Karpas-422 (cell line): Measurements from ENCODE around the gene DEGS1. TPM values are rescaled to one million over a fixed set of nuclear protein-coding genes. Genes with fewer than 3 reads are reported as not detected.

Source experiments
- DNase-seq: peaks from one replicate; pipeline ENCODE4 v3.0.0-alpha.2; 2015
- H2AFZ ChIP-seq: fragments of 200-600 bp; sonication (generic); 2 replicates; pipeline ENCODE4 v1.6.1; 2014; ENCODE audit warnings: antibody characterized with exemption, low read length, mixed read lengths
- H3K27ac ChIP-seq: fragments of 200-600 bp; sonication (generic); 2 replicates; pipeline ENCODE4 v1.5.1; 2014; ENCODE audit warnings: mild to moderate bottlenecking, low read length, moderate library complexity
- H3K27me3 ChIP-seq: fragments of 200-600 bp; sonication (generic); 2 replicates; pipeline ENCODE4 v1.6.1; 2014; ENCODE audit warnings: low read length, mixed read lengths
- H3K36me3 ChIP-seq: fragments of 200-600 bp; sonication (generic); 2 replicates; pipeline ENCODE4 v1.6.1; 2014; ENCODE audit warnings: low read length, mixed read lengths; ENCODE audit not compliant: insufficient read depth
- H3K4me1 ChIP-seq: fragments of 200-600 bp; sonication (generic); 2 replicates; pipeline ENCODE4 v1.6.1; 2014; ENCODE audit warnings: mild to moderate bottlenecking, low read length, mixed read lengths
- H3K4me2 ChIP-seq: fragments of 200-600 bp; sonication (generic); 2 replicates; pipeline ENCODE4 v1.6.1; 2014; ENCODE audit warnings: low read length, low read depth, mild to moderate bottlenecking; ENCODE audit not compliant: poor library complexity, severe bottlenecking
- H3K4me3 ChIP-seq: fragments of 200-600 bp; sonication (generic); 2 replicates; pipeline ENCODE4 v1.5.1; 2014; ENCODE audit warnings: mild to moderate bottlenecking, antibody characterized with exemption, low read length, mixed read lengths
- H3K79me2 ChIP-seq: fragments of 200-600 bp; sonication (generic); 2 replicates; pipeline ENCODE4 v1.6.1; 2014; ENCODE audit warnings: mild to moderate bottlenecking, low read length, mixed read lengths
- H3K9ac ChIP-seq: fragments of 200-600 bp; sonication (generic); 2 replicates; pipeline ENCODE4 v1.6.0; 2014; ENCODE audit warnings: low read length
- H3K9me2 ChIP-seq: fragments of 200-600 bp; sonication (generic), shearing (Covaris generic); replicated peaks from 2 replicates; pipeline ENCODE4 v1.6.0; 2014; ENCODE audit warnings: mild to moderate bottlenecking, low read length, moderate library complexity; ENCODE audit not compliant: insufficient read depth
- H3K9me3 ChIP-seq: fragments of 300-700, 200-600 bp; sonication (generic); 2 replicates; pipeline ENCODE4 v1.6.1; 2014; ENCODE audit warnings: low read length, mixed read lengths
- H4K20me1 ChIP-seq: fragments of 200-600 bp; sonication (generic); 2 replicates; pipeline ENCODE4 v1.6.1; 2014; ENCODE audit warnings: mild to moderate bottlenecking, antibody characterized with exemption, low read length, low read depth; ENCODE audit not compliant: insufficient read depth
- total RNA-seq: library from RNA; depleted of rRNA; stranded (reverse); fragments of >200 nt; shearing (Covaris generic); gene quantifications from 2 replicates; pipeline ENCODE4 v1.2.3, GENCODE V29; 2014; ENCODE audit warnings: low replicate concordance

Gene DEGS1
- total RNA-seq, 1 experiment from 2014 or later = 36.1 TPM

- peak; percentile 87 for DNase-seq
- Histone ChIP-seq H3K79me2 (peaks cover 52% of the 10 kb centered on the region), H4K20me1 (no peaks in the 10 kb centered on the region), H3K36me3 (peaks cover 28% of the 10 kb centered on the region), H3K9me3 (no peaks in the 10 kb centered on the region), H3K4me3 (peak overlapping the region; percentile 88), H3K4me2 (peak overlapping the region; percentile 72), H2AFZ (peak overlapping the region; percentile 63; the same call in 1 of the 2 replicates), H3K4me1 (peaks cover 23% of the 10 kb centered on the region), H3K9me2 (no peaks in the 10 kb centered on the region), H3K9ac (peak overlapping the region; percentile 87), H3K27ac (peak overlapping the region; percentile 68), H3K27me3 (no peaks in the 10 kb centered on the region)
These were observed 712 bp downstream of the DEGS1 start for GRCh38 chr1:224183591-224184312.

GRCh38 chr1:224185208-224185607, 2.2 kb downstream of the DEGS1 start:
- peaks cover 23% of the 10 kb centered on the region for H3K4me1 ChIP-seq
- peak overlapping the region; percentile 72 for H3K4me2 ChIP-seq

GRCh38 chr1:224188286-224188685, 5.2 kb downstream of the DEGS1 start:
- H3K36me3 ChIP-seq = peaks cover 51% of the 10 kb centered on the region
- no peak overlapping the region for H3K4me2 ChIP-seq
- H3K4me1 ChIP-seq = peaks cover 8% of the 10 kb centered on the region

More at GRCh38 chr1:224185208-224185607, 2.2 kb downstream of the DEGS1 start:
- H3K27me3 ChIP-seq = no peaks in the 10 kb centered on the region
- no peak overlapping the region for H3K27ac ChIP-seq
- no peak for DNase-seq
- no peaks in the 10 kb centered on the region for H3K9me2 ChIP-seq
- peaks cover 39% of the 10 kb centered on the region for H3K36me3 ChIP-seq
- H3K4me3 ChIP-seq = peak overlapping the region; percentile 88; the same call in 1 of the 2 replicates
- no peak overlapping the region for H2AFZ ChIP-seq
- 0 out of 2 replicates have a peak, but pooled peaks cover 3% of the 10 kb centered on the region for H4K20me1 ChIP-seq
- peaks cover 67% of the 10 kb centered on the region for H3K79me2 ChIP-seq
- H3K9ac ChIP-seq = no peak overlapping the region
- H3K9me3 ChIP-seq = no peaks in the 10 kb centered on the region

DNA sequence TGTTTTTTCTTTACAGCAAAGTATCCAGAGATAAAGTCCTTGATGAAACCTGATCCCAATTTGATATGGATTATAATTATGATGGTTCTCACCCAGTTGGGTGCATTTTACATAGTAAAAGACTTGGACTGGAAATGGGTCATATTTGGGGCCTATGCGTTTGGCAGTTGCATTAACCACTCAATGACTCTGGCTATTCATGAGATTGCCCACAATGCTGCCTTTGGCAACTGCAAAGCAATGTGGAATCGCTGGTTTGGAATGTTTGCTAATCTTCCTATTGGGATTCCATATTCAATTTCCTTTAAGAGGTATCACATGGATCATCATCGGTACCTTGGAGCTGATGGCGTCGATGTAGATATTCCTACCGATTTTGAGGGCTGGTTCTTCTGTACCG, 6.5 kb downstream of the DEGS1 start:
- H3K27me3 ChIP-seq = no peaks in the 10 kb centered on the region
- H3K4me1 ChIP-seq = peaks cover 3% of the 10 kb centered on the region
- 0 out of 2 replicates have a peak, but pooled peaks cover 3% of the 10 kb centered on the region for H4K20me1 ChIP-seq
- peaks cover 54% of the 10 kb centered on the region for H3K36me3 ChIP-seq
- H3K9me3 ChIP-seq = no peaks in the 10 kb centered on the region
- no peaks in the 10 kb centered on the region for H3K9me2 ChIP-seq
- peaks cover 57% of the 10 kb centered on the region for H3K79me2 ChIP-seq
- no peak overlapping the region for H3K27ac ChIP-seq
- no peak overlapping the region for H3K4me2 ChIP-seq
- H3K9ac ChIP-seq = no peak overlapping the region
- H2AFZ ChIP-seq = no peak overlapping the region
- DNase-seq = peak; percentile 27
- H3K4me3 ChIP-seq = no peak overlapping the region

More at GRCh38 chr1:224188286-224188685, 5.2 kb downstream of the DEGS1 start:
- no peak overlapping the region for H2AFZ ChIP-seq
- H4K20me1 ChIP-seq = 0 out of 2 replicates have a peak, but pooled peaks cover 3% of the 10 kb centered on the region
- no peak for DNase-seq
- no peaks in the 10 kb centered on the region for H3K9me2 ChIP-seq
- H3K27ac ChIP-seq = no peak overlapping the region
- H3K4me3 ChIP-seq = no peak overlapping the region
- H3K79me2 ChIP-seq = peaks cover 69% of the 10 kb centered on the region
- H3K27me3 ChIP-seq = no peaks in the 10 kb centered on the region
- no peak overlapping the region for H3K9ac ChIP-seq
- H3K9me3 ChIP-seq = no peaks in the 10 kb centered on the region

DNA sequence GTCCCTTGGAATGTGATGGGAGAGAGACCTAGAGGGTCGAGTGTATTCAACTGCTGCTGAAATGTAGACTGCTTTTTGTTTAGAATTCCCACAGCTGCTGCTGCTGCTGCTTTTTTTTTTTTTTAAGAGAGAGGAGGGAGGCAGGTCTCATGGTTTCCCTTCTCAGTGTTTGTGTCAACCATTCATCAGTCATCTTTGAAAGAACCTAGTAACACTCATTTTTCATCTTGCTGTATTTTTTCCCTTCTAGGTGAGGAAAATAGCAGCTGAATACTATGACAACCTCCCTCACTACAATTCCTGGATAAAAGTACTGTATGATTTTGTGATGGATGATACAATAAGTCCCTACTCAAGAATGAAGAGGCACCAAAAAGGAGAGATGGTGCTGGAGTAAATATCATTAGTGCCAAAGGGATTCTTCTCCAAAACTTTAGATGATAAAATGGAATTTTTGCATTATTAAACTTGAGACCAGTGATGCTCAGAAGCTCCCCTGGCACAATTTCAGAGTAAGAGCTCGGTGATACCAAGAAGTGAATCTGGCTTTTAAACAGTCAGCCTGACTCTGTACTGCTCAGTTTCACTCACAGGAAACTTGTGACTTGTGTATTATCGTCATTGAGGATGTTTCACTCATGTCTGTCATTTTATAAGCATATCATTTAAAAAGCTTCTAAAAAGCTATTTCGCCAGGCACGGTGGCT, 9.2 kb downstream of the DEGS1 start:
- H3K4me3 ChIP-seq = no peak overlapping the region
- H3K79me2 ChIP-seq = peaks cover 31% of the 10 kb centered on the region
- 0 out of 2 replicates have a peak, but pooled peaks cover 3% of the 10 kb centered on the region for H4K20me1 ChIP-seq
- no peaks in the 10 kb centered on the region for H3K9me2 ChIP-seq
- no peaks in the 10 kb centered on the region for H3K9me3 ChIP-seq
- H3K27me3 ChIP-seq = no peaks in the 10 kb centered on the region
- no peak overlapping the region for H3K4me2 ChIP-seq
- H3K9ac ChIP-seq = no peak overlapping the region
- H3K36me3 ChIP-seq = peaks cover 37% of the 10 kb centered on the region
- no peak overlapping the region for H2AFZ ChIP-seq
- H3K4me1 ChIP-seq = no peaks in the 10 kb centered on the region
- H3K27ac ChIP-seq = no peak overlapping the region
- peak; percentile 4 for DNase-seq

DNA sequence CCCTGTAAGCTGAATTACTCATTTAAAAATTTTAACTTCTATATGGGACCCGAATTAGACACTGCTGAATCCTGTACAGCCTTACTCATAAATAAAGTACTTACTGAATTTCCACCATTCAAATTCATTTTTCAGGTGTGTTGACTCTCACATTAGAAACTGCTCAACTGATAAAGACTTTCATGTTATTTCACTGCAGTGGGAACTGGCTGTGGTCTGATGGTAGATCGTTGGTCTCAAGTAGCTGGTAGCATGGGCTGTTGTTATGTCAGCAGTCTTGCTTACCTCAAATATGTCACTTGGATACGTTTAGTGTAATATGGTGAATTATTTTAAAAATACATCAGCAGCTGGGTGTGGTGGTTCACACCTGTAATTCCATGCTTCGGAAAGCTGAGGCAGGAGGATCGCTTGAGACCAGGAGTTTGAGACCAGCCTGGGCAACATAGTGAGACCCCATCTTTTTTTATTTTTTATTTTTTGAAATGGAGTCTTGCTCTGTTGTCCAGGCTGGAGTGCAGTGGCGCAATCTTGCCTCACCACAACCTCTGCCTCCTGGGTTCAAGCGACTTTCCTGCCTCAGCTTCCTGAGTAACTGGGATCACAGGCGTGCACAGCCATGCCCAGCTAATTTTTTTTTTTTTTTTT, 10.4 kb downstream of the DEGS1 start:
- no peak overlapping the region for H3K4me3 ChIP-seq
- 0 out of 2 replicates have a peak, but pooled peaks cover 3% of the 10 kb centered on the region for H4K20me1 ChIP-seq
- H3K9ac ChIP-seq = no peak overlapping the region
- DNase-seq = peak; percentile 28
- H3K36me3 ChIP-seq = peaks cover 27% of the 10 kb centered on the region
- H3K4me2 ChIP-seq = no peak overlapping the region
- H3K4me1 ChIP-seq = no peaks in the 10 kb centered on the region
- no peaks in the 10 kb centered on the region for H3K9me2 ChIP-seq
- H3K27ac ChIP-seq = no peak overlapping the region
- H3K27me3 ChIP-seq = no peaks in the 10 kb centered on the region
- no peak overlapping the region for H2AFZ ChIP-seq
- H3K9me3 ChIP-seq = no peaks in the 10 kb centered on the region
- peaks cover 19% of the 10 kb centered on the region for H3K79me2 ChIP-seq

GRCh38 chr1:224196813-224197600, 14.0 kb downstream of the DEGS1 start:
- no peaks in the 10 kb centered on the region for H3K79me2 ChIP-seq
- H3K27ac ChIP-seq = no peak overlapping the region
- H3K4me1 ChIP-seq = peaks cover 6% of the 10 kb centered on the region; the same call in 1 of the 2 replicates
- peaks cover 11% of the 10 kb centered on the region for H3K36me3 ChIP-seq
- no peaks in the 10 kb centered on the region for H4K20me1 ChIP-seq
- no peaks in the 10 kb centered on the region for H3K27me3 ChIP-seq
- H3K4me2 ChIP-seq = no peak overlapping the region
- no peaks in the 10 kb centered on the region for H3K9me2 ChIP-seq
- no peak overlapping the region for H2AFZ ChIP-seq
- H3K9me3 ChIP-seq = no peaks in the 10 kb centered on the region
- H3K9ac ChIP-seq = no peak overlapping the region
- peak; percentile 38 for DNase-seq
- H3K4me3 ChIP-seq = no peak overlapping the region
